Epithelial cell of prostate (primary cell): ENCODE results near the gene ADK.

ENCODE experiments used
- DNase-seq: peaks from one replicate; pipeline ENCODE4 v3.0.0-alpha.2; 2011; ENCODE audit warnings: low read depth, low spot score
- H3K27ac ChIP-seq: fragments of 450-650 bp; 2 replicates; pipeline ENCODE4 v1.5.1; 2017; ENCODE audit warnings: mild to moderate bottlenecking

ADK gene

GRCh38 chr10:74227697-74228424 is 76.8 kb downstream of the ADK start:
- peak overlapping the region; percentile 95 for H3K27ac ChIP-seq
- DNase-seq: peak; percentile 27

GRCh38 chr10:74231375-74231774 is 80.4 kb downstream of the ADK start:
- no peak for DNase-seq
- peak overlapping the region; percentile 54 for H3K27ac ChIP-seq

- peak overlapping the region; percentile 3 for H3K27ac ChIP-seq
- DNase-seq: no peak
These were observed 82.3 kb downstream of the ADK start for GRCh38 chr10:74233281-74233680.

- no peak for DNase-seq
- H3K27ac ChIP-seq: no peak overlapping the region
These were observed 83.5 kb downstream of the ADK start for GRCh38 chr10:74234569-74234968.

GRCh38 chr10:74238031-74238431 is 87.0 kb downstream of the ADK start:
- DNase-seq: peak; percentile 34
- H3K27ac ChIP-seq: peak overlapping the region; percentile 70

- DNase-seq: no peak
- H3K27ac ChIP-seq: peak overlapping the region; percentile 70
These were observed 87.5 kb downstream of the ADK start for GRCh38 chr10:74238516-74238915.

GRCh38 chr10:74243067-74243466 is 92.0 kb downstream of the ADK start:
- no peak overlapping the region for H3K27ac ChIP-seq
- no peak for DNase-seq

GRCh38 chr10:74244097-74244685 is 93.2 kb downstream of the ADK start:
- DNase-seq: no peak
- H3K27ac ChIP-seq: no peak overlapping the region

- DNase-seq: no peak
These were observed 93.8 kb downstream of the ADK start for GRCh38 chr10:74244807-74245206.

GRCh38 chr10:74246495-74246894 is 95.5 kb downstream of the ADK start:
- DNase-seq: no peak
- H3K27ac ChIP-seq: no peak overlapping the region

More at GRCh38 chr10:74244807-74245206, 93.8 kb downstream of the ADK start:
- H3K27ac ChIP-seq: no peak overlapping the region

- H3K27ac ChIP-seq: no peak overlapping the region
- no peak for DNase-seq
These were observed 98.8 kb downstream of the ADK start for GRCh38 chr10:74249865-74250264.

- no peak overlapping the region for H3K27ac ChIP-seq
- DNase-seq: no peak
These were observed 104.2 kb downstream of the ADK start for GRCh38 chr10:74255214-74255613.

- no peak for DNase-seq
- H3K27ac ChIP-seq: peak overlapping the region; percentile 3
These were observed 104.9 kb downstream of the ADK start for GRCh38 chr10:74255888-74256357.

- H3K27ac ChIP-seq: no peak overlapping the region
- no peak for DNase-seq
These were observed 111.8 kb downstream of the ADK start for GRCh38 chr10:74262856-74263255.

- DNase-seq: no peak
- H3K27ac ChIP-seq: no peak overlapping the region
These were observed 113.0 kb downstream of the ADK start for GRCh38 chr10:74263996-74264395.

- no peak overlapping the region for H3K27ac ChIP-seq
- DNase-seq: no peak
These were observed 121.3 kb downstream of the ADK start for GRCh38 chr10:74272288-74272687.

- no peak for DNase-seq
- no peak overlapping the region for H3K27ac ChIP-seq
These were observed 124.8 kb downstream of the ADK start for GRCh38 chr10:74275755-74276290.

- H3K27ac ChIP-seq: no peak overlapping the region
- DNase-seq: no peak
These were observed 125.4 kb downstream of the ADK start for GRCh38 chr10:74276416-74276815.

GRCh38 chr10:74282151-74282847 is 131.3 kb downstream of the ADK start:
- peak overlapping the region; percentile 52 for H3K27ac ChIP-seq
- no peak for DNase-seq

GRCh38 chr10:74282848-74283210 is 131.8 kb downstream of the ADK start:
- H3K27ac ChIP-seq: peak overlapping the region; percentile 52
- DNase-seq: peak; percentile 45

GRCh38 chr10:74289188-74289587 is 138.2 kb downstream of the ADK start:
- H3K27ac ChIP-seq: no peak overlapping the region
- DNase-seq: no peak
